Activated CD4-positive, CD25-positive, alpha-beta regulatory T cell treated with anti-CD3 and anti-CD28 coated beads, Interleukin-2, amount 50 U/mL, for 24 hours (primary cell): ENCODE results near the gene EHD3.

ENCODE experiments used
- ATAC-seq, 2 donors: fragments of 150-1000 bp; cut with Tn5 transposase; one replicate each; pipeline ENCODE4 v1.10.0; 2021; ENCODE audit warnings: mild to moderate bottlenecking in 1 of 2, moderate library complexity in 1 of 2

Gene EHD3

DNA sequence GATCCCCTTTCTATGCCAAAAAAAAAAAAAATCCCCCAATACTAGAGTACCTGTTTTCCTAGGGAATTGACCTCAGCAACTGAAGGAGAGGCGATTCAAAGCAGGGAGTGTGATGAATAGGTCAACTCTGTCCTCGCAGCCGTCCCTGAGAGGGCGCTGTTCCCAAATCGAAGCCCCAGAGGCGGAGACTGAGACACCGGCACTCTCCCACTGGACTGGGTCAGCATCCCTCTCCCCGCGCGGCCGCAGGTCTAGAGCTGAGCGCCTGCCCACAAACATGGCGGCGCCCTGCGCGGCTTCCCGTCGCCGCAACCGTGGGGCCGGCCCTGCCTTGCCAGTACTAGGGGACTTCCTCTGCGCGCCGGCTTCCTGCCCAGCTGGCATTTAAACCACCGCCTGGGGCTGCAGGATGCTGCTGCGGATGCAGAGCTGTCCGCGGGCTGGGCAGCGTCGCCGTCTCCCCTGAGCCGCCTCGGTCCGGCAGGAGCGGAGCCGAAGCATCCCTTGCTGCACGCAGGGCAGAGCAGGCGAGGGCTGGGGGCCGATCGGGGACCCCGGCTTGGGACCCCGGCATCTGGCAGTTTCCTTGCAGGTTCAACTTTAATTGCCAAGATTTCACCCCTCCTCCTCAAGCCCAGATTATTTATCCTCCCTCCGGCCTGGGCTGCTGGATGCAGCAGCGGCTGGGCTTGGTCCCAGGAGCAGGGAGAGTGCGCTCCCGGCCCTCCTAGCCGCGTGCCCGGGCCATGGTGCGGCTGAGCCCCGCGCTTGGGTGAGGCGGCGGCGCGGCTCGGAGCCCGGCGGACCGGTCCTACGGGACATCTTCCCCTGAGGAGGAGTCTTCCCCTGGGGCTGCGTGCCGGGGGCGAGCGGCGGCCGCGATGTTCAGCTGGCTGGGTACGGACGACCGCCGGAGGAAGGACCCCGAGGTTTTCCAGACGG is at the start of gene EHD3:
EHD3 (plus strand) TSS at position 412 of the 942 bp plus-strand sequence; CDS start at position 882, 470 bp downstream.
- ATAC-seq = peak; percentile 98

DNA sequence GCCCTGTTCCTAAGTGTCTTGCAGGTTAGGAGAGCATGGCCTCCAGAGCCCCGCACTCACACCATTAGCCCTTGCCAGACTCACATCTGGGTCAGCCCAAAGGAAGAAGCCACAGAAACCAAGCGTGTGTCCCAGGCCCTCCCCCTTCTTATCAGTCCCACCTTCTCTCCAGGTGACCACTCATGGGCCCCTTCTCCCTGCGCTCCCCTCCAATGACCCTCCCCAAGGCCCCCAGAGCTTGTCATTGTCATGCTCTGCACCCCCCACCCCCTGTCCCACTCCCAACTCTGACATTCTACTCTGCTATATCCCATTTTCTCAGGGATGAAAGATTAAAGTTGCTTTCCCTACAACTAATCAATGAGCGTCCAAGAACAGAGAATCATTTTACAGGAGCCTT is 46.8 kb upstream of the EHD3 start:
- ATAC-seq = no peak

DNA sequence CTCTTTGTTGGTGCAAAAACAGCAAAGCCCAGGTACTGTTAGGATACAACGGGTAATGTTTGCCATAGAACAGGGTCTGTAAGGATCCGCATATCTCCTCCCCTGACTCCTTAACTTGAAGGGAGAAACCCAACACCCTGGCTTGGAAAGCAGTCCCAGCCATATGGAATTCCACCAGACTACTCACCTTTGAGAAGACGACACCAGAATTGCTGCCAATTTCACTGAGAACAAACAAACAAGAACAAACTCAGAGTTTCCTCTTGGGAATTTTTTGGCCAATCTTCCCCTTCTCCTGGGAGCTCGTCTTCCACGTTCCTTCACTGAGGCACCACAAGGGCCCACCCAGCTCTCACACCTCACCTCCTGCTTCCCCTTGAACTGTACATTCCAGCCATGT is 45.8 kb upstream of the EHD3 start:
- ATAC-seq = no peak

DNA sequence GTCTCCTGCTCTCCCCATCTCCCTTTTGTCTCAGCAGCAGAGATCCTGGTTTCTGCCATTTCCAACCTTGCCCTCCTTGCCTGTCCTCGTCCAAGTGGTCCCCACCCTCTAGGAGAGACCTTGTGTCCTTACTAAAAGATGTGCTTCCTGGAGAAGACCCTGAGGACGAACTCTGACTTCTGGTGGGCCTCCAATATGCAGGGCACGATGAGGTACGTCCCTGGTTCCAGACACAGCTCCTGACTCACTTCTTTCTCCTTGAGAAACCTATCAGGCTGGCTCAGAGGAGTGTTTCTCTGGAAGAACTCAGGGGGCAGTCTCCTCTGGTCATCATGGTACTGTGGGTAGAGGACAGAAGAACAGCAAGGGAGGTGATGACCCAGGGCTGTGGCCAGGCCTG is 44.8 kb upstream of the EHD3 start:
- ATAC-seq = no peak

DNA sequence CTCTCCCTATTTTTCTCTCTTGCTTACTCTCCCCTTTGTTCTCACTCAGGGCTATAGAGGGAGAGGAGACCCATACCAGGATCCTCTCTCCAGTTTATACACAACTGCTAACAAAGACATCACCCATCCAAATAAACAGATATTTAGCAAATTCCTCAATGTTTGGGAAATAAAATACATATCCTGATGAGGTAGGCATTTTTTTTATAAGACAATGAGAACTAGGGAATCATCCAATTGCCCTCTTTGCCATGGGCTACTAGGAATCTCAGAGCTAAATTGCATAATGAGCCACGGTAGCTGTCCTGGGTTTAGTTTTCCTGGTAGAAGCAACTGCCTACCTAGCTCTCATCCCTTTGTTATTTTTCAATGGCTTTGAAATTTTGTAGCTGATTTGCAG is 43.8 kb upstream of the EHD3 start:
- no peak for ATAC-seq

DNA sequence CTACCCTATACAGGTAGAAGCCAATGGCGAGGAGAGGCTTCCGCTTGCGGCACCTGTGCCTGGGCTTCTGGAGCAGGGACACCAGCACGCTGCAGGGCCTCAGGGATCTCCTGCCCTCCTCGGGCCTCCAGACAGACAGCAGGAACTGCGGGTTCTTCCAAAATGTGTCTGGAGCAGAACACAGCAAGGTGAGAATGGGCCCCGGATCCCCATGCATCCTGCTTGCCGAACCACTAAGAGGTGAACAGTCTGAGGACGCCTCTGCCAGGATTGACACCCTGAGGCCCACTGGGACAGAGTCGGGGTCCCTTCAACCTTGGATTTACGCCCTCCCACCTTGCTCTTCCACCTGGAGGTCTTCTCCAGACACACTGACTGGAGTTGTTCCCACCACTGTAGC is 42.0 kb upstream of the EHD3 start:
- no peak for ATAC-seq

DNA sequence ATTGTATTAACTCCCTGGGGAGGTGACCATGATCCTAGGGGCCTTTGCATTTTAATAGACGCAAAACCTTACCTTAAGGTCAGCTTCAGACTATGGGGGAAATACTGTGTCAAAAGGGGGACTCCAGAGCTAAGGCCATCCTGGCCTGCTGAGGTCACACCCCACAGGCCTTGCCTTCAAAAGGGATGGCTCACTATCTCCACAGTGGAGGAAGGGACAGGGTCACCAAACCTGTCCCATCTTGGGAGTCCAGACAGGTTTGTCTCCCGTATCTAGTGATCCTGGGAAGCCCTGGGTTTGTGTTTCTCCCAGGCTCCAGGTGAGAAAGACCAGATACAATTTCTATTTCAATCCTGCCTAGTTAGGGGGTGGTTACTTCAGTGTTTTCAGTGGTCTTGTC is 41.6 kb upstream of the EHD3 start:
- no peak for ATAC-seq

DNA sequence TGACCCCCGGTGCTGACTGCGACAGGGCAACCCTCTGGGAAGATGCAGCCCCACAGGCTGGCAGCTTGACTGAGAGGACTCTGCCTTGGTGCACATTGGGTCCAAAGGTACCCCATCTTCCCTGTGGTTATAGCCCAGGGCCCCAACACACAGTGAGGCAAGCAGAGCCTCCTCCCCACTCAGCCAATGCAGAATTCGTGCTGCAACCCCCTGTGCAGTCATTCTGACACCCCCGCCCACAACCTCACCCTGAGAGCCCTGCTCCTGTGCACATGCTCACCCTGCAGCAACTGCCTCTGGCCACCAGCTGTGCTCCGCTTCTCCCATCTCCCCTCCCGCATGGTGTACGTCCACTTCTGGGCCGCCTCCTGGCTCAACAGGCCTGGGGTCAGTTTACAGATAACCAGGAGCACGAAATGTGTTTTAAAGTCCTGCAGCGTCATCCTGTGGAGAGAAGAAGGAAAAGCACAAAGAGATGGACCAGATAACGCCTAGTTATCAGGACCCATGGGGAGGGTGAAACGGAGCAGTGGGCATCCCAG is 41.0 kb upstream of the EHD3 start:
- ATAC-seq = no peak

DNA sequence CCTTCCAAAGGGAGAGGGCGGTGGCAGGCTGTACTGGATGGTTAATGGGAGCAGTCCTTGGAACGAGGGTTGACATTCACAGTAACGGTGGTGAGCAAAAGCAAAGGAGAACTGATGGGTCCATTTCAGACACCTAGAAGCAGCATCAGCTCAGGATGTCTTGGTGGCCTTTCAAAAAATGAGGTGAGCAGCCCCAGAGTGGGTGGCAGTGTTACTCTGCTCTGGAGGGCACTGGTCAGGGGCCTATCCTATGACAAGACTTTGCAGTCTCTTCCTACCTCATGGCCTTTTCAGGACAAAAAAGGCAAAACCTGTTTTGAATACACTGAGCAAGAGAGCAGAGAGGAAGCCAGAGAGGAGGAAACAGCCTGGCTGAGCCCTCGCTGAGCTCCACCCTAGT is 40.1 kb upstream of the EHD3 start:
- no peak for ATAC-seq

DNA sequence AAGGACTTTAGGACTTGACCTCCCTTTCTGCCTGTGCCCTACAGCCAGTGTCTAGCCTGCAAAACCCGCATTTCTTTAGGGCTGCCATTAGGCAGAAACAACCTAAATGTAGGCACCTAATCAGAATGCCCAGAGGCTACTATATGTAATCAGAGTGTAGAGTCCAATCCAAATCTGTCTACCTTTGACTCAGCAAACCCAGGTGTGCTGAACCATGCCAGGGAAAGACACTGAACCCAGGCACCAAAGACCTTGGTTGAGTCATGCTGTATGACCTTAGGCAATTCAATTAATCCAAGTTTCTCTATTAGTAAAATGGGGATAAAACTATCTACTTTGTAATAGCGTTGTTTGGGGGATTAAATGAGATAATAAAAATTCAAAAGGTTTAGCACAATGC is 37.3 kb upstream of the EHD3 start:
- no peak for ATAC-seq

DNA sequence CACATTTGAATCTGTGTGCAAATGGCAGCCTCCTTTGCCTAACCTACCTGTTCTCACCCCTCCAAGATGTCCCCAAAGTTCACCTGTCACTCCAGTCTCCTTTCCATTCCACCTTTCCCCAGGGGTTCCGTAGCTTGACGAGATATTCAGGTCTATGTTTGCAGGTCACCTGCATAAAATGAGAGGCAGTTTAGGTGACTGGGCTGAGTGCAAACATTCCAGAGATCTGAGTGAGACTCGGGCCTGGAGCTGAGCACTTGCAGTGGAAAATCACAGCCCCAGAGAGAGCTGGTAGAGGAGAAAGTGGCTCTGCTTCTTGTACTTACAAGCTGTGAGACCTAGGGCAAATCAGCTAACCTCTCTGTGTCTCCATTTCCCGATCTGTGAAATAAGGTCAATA is 36.8 kb upstream of the EHD3 start:
- no peak for ATAC-seq

DNA sequence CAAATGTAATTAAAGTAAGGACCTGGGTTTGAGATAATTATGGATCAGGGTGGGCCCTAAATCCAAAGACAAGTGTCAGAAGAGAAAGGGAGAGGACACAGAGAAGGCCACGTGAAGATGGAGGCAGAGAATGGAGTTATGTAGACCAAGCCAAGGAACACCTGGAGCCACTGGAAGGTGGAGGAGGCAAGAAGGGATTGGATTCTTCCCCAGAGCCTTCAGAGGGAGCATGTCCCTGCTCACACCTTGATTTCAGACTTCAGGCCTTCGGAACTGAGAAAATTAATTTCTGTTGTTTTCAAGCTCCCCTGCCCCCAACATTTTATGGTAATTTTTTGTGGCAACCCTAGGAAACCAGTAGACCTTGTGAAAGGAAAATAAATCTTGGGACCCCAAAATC is 36.3 kb upstream of the EHD3 start:
- ATAC-seq = no peak

DNA sequence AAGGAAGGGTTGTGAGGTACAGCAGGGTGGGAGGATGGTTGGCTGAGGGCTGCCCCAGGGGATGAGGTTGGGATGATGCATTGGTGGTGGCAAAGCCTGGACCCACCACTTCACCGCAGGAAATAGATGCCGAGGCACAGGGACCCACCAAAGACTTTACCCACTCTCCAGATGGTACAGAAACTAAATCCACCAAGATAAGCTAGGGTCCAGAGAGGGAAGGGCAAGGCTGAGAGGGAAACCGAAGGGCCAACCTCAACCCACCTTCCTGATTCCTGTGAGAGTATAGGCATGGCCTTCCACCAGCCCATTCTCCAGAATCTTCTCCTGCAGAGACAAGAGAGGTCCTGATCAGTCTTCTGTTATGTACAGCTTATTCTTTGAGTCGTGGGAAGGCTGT is 34.7 kb upstream of the EHD3 start:
- no peak for ATAC-seq

DNA sequence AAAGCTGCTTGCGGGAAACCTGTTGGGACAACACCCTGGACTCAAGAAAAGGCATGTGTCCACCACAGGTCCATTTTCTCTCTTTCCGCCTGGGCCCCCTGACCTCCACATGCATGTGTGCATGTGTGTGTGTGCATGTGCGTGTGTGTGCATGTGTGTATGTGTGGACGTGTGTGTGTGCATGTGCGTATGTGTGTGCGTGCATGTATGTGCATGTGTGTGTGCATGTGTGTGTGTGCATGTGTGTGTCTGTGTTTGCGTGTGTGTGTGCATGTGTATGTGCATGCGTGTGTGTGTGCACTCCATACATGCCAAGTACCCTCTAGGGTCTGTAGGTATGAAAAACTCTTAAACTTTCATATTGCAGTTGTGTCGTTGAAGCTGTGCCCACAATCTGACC is 33.0 kb upstream of the EHD3 start:
- no peak for ATAC-seq

DNA sequence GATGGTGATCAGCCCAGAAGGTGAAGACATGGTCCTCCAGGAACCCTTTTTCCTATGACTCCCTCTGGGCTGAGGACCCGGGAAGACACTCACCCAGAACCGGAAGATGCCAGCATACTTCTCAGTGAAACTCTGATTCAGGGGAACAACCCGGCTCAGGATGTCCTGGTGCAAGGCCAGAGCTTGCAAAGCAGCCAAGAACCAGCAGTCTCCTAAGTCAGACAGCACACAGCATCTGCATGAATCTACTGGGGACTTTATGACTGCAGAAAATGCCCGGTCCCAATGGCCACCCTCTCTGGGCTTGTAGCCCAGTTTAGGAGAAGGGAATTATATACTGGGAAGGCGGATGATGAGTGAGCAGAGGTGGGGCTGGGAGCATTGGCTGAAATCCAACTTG is 31.9 kb upstream of the EHD3 start:
- ATAC-seq = no peak

DNA sequence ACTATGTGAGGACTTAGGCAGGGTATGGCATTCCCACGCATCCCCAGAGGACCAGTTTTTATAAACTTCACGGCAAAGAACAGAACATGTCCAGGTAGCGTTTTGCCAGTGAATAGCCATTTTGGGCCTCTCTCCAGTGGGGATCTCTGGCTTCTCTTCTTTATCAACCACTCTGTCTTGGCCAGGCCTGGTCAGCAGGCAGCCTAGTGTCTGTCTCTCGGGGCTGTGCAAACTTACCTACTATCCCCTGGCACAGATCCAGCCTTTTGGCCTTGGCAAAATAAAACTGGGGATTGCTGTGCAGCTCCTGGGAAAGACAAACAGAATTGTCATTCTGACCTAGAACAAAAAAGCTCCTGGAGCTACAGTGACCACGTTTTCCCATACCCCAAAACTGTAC is 31.1 kb upstream of the EHD3 start:
- ATAC-seq = no peak

DNA sequence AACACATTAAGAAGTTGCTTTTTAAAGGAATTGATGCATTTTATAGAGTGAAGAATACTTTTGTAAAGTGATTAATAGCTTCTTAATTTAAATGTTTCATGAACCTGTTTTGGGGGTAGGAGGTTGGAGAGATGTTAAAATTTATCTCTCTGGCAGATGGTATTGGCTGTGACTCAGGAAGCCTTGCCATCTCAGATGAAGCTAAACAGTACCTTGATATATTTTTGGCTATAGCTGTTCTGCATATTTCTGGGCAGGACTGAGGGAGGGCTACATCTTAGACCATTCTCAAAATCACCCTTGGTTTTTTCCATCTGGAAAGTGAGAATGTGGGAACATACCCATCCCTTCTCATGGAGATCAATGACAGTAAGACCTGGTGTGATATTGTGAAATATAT is 30.0 kb upstream of the EHD3 start:
- ATAC-seq = no peak

DNA sequence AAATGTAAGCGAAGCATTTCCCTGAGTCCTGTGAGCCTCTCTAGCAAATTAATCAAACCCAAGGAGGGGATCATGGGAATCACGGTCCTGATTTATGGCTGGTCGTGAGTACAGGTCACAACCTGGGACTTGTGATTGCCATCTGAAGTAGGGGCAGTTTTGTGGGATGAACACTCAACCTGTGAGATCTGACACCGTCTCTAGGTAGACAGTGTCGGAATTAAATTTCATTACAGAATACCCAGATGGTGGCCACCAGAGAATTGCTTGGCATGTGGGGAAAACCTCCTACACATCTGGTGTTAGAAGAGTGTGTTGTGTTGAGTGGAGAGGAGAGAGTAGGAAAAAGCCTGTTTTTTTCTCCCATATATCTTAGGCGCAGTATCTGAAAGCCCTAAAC is 29.2 kb upstream of the EHD3 start:
- ATAC-seq = no peak

DNA sequence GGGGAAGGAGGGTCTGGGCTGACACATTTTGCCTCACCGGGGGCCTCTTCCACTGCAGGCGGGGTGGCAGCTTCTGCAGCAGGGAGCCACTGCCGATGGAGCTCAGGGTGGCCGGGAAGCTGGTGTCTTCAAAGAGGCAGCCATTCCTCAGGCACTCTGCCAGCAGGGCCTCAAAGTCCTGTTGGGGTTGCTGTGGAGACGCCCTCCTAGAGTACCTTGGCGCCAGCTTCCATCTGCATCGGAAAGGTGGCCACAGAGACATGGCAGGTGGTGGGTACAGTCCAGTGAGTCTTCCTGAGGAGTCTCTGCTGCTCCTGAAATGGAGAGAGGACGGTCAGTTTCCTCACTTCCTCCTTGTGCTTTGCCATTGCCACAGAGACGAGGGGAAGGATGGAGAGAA is 28.8 kb upstream of the EHD3 start:
- ATAC-seq = no peak

DNA sequence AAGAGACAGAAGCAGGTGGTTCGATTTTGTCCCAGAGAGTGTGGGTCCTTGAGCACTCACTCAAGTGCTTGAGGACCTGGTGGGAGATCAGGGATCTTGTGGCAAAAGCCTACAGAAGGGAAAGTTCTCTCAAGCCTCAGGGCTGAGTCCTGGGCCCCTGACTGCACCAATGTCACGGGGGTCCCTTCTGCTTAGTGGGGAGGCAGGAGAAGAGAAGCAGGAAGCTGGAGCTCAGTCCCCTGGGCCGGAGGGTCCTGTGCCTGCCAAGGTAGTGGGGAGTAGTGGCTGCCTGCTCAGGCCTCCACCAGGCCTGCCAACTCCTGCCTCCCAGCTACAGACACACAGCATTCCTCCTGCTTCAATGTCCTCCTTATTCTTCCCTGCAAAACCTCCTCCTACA is 28.3 kb upstream of the EHD3 start:
- no peak for ATAC-seq

DNA sequence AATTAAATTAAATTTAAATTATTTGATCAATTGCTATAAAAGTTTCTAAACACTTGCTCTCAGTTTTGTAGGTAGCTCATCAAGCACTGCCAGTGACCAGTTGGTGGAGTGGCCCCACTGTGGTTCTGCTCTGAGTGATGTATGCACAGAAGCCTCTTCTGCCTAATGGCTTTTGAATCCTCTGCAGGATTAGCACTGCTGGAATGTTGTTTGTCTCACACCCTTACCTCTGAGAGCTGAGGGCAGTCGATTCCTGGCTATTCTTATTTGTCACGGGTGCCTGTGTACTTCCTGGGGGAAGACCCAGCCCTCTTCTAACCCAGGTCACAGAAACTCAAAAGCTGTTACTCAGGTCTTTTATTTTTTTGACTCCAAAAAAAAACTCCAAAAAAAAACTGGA is 26.2 kb upstream of the EHD3 start:
- ATAC-seq = no peak

DNA sequence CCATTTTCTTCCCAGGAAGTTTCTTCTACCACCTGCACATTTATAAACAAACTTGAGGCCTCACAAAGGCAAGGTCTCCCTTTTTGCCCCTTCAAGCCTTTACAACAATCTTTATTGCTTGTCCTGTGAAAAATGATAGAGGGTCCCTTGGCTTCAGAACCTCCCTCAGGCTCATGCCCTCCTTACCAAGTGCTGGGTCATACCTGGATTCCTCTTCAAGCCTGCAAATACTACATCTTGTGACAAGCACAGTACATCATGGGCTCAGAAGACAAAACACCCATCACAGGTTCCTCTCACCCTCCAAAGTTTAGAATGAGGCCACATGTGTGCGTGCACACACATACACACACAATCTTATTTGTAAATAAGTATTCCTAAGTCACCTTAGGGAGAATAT is 25.7 kb upstream of the EHD3 start:
- ATAC-seq = no peak

DNA sequence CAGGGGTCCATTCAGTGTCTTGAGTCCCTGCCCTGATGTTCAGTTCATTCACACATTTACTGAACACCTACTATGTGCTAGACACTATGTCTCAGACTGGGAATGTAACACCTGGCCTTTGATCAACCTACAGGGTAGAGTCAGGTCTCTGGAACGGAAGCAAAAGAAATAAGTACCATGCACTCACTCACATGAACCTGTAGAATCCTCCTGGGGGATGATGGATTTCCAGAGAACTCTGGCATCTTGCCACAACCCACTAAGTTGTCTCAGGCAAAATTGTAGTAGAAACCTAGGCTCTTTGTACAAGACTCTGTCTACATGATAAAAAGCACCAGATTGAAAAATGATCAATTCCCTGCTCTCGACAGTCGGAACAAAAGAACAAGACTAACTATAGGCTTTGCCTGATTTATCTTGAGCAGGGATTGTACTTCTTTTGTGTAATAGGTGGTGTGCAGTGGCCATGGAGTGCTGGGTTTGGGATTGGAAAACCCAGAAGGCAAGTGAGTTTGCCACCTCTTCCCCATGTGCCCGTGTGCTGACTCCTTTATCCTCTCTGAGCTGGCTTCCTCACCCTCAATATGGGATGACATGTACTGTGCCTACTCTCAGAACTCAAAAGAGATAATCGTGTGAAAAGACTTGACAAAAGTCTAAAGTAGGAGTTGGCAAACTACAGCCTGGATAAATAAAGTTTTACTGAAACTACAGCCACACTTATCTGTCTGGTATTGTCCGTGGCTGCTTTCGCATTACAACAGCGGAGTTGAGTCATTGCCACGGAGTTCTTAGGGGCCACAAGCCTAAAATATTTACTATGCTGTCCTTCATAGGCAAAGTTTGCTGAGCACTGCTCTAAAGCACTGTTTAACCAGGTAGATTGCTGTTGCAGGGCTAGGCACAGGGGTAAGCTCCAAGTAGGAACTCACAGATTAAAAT is 21.0 kb upstream of the EHD3 start:
- no peak for ATAC-seq
